Stimulated activated CD4-positive, alpha-beta T cell treated with anti-CD3 and anti-CD28 coated beads, Interleukin-1b, Interleukin-23, amount 100 ng/mL, for 24 hours (primary cell): ENCODE results near the gene HAO1.

Source experiments
- DNase-seq, 4 experiments: peaks; one replicate each; pipeline ENCODE4 v3.0.0-alpha.2; 2020; ENCODE audit warnings: low read depth in 4 of 4, low spot score in 1 of 4

Gene HAO1

DNA sequence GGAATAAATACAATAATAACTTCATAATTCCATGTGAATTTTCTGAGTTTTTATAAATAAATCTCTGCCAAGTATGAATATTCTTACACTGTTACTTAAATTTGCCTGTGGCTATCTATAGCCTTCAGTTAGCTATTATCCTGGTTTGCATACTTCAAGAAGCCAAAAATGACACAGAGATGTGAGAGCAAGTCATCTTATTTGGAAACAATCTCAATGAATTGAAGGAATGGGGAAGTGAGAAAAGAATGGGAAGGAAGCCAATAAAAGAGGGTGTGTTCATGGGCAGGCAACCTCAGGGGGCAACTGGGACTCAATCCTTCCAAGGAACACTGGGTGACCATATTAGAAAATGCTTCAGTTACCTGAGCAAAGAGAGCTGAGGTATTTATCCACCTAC lies 9.9 kb downstream of the HAO1 start:
- DNase-seq: no peak

DNA sequence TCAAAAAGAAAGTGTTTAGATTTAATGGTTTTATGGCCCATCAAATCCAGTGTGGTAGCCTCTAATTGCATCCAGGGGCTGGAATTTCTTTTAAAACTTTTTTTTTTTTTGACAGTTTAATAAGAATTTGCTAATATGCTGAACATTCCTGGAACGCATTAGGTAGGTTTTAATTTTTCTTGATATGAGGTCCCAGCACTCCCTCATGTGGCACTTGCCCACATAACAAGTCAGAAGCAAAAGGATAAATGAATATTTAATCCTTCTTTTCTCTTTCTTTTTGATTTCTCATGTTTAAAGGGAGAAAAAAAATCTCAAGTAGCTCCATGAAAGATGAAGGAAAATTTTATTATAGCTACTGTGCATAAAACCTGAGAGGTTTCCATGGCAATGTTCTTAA lies 13.5 kb downstream of the HAO1 start:
- DNase-seq: no peak

DNA sequence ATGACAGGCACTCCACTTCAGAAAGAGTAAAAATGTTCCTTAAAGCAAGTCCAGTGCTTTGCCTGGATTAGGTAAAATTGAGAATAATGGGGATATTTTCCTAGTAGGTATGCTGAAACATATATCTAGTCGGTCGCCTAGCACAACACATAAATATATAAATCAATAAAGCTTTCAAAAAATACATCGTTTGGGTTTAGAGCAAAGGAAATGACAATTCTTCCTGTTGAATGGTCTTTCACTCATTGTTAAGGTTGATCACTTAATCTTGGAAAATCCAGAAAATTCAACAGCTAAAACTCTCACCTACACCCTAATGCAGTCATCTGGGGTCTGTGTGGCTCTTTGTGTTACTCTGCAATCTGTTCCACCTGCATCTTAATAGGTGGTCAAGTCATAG lies 13.9 kb downstream of the HAO1 start:
- no peak for DNase-seq

DNA sequence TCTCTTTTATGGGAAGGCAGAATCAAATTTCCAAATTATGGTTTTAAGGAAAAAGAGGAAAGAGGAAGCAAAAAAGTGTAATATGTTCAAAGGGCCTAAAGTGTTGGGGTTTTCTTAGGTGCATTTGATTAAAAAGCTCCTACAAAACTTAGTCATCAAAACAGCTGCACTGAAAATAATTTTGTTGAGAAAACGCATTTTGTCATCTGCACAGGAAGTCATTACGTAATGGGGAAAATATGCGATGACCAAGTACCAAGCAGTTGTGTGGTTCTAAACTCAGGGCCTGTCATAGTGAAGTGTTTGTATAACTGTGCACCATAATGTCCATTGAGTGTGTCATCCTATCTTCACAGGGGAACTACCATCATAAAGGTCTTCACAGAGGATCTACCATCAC lies 15.6 kb downstream of the HAO1 start:
- no peak for DNase-seq

DNA sequence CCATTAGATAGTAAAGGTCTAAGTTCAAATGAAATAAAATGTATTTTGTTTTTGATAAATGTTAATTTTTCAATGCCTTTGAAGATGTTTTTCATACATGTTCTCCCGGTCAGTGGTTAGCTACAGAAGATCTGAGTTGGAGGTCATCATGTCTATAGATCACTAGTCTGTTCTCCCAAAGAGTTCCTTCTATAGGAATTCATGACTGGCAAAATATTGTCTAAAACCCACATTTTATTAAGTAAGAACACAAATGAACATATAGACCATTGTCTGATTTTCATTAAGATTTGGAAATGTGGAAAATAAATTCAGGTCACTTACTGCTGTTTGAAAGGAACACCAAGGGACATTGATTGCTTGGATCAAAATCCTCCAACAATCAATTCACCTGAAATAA lies 23.6 kb downstream of the HAO1 start:
- DNase-seq: no peak

DNA sequence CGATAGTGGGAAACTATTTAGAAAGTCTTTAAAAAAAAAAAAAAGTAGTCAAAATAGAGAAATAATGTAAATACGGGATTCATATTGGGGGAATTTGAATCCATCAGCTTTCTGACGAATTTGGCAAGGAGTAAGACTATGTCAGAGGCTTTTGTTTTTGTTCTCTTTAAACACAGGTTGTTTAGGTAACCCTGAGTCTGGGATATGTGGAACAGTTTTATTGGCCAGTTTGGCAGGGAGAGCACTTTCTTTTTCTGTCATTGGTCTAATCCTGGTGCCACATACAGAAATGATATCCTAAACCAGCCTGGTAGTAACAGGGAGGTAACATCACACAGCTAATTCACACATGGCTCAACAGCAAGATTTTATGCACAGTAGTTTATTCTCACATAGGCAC lies 27.7 kb downstream of the HAO1 start:
- DNase-seq: no peak

DNA sequence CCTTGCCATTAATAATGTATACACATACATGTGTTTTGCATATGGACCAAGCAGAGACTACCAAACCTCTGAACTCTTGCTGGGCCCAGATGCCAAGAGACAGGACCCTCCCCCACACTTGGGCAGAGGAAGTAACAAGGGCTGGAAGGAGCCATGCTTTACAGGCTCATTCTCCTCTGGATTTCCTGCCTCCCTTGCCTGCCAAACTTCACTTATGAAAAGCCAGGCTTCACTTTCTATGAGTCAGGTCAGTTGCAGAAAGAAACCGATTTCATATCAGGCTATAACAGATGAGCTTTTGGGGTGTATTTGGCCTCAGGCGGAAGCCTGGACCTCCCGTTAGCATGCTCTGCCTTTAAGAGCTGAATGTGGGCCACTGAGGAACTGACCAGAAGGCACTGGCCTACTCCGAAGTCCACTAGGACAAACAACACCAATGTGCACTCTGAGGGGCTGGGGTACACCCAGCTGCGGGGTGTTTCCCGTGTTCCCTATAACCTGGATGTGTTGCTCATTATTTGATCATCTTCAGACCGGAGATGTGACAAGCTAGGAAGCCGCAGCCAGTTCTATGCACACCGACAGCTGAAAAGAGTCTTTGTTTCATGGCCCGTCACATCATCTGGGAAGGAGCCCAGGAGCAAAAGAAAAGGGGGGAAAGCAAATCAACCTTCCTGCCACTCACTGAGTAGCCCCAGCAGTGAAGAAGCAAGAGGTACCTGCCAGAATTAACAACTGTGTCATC lies 28.5 kb downstream of the HAO1 start:
- no peak for DNase-seq

DNA sequence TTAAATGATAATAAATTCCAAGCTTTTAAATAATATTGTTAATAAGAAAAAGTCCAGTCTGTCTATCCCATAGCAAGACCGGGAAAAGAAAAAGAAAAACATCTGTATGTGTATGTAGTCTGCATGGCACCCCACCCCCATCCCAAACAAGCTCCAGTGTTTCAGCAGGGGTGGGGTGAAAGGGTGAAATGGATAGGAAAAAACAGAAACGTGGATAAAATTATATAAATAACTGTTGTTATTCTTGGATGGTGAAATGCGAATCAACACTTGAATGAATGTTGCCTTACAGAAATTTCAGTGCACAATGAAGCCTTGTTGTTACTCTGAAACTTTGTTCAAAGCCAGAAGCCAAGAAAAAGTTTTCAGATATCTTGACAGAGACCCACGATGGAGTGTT lies 31.4 kb downstream of the HAO1 start:
- DNase-seq: no peak

DNA sequence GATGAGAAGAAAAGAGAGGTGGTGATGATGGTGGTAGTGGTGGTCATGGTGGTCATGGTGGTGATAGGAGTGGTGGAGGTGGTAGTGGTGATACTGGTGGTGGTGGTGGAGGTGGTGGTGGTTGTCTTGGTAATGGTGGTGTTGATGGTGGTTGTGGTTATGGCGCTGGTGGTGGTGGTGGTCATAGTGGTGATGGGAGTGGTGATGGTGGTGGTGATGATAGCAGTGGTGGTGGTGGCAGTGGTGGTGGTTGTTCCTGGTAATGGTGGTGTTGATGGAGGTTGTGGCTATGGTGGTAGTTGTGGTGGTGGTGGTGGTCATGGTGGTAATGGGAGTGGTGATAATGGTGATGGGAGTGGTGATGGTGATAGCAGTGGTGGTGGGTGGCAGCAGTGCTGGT lies 36.8 kb downstream of the HAO1 start:
- DNase-seq: no peak

DNA sequence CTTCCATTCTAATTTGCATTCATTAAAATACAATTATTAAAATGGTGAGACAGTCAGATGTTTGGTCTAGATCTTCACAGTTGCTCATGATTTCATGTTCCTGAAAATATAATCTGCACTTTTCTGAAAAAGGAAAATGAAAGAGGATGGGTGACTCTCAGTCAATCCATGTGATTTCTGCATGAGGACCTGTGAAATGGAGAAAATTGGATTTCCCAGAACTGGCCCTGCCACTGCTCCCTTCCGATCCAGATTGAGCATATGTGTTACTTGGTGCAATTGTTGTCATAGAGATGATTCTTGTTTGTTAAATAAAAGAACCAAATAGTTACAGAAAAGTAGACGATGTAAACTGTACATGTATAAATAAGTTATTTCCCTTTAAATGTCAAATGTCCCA lies 37.4 kb downstream of the HAO1 start:
- no peak for DNase-seq

DNA sequence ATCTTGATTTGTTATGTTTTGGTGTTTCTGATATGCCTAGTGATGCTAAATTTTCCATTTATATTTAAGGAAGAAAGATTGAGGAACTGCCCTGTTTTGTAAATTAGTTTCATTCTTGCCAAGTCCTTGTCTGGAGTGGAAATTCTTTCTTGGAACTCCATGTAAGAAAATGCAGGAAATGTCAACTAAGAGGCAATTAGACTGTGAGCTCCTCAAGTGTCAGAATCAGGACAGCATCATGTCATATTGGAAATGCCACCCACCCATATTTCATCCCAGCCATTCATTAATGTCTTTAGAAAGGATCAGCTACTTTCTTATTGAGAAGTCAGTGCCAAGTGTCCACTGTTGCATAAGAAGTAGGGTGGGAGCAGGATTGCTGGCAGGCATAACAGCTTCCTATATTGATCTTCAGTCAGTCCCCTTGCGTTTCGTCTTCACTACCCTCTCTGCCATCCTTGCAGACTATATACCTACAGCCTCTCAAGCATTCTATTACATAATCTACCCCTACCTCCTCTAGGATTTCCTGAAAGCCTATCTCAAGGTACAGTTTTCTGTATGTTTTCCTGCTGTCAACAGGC lies 42.4 kb downstream of the HAO1 start:
- DNase-seq: no peak

DNA sequence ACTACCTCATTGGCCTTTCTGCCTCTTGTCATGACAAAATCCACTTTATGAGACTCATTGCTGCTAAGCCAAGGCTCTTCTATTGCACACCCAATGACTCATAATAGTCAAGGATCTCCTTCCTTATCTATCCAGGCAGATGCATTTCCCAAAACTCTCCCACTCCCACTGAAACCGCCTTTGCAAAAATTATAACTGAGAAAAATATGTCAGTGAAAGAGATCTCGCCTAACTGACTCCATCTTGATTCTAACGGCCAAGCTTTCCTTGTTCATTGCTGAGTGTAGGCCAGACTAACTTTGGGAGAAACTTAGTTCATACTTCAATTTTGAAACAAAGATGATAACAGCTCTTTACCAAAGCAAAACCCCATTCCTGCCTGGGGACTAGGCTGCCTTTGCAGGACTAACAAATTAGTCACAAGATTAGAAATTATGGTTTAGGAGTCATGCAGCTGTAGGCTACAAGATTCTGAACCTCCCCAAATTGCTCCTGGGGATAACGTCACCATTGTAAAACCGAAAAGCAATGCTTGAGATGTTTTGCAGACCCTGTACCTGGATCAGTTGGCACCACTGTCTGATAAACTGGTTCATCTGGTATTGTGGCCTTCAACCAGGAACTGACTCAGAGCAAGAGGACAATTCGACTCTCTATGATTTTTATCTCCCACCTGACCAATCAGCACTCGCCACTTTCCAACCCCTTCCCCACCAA lies 47.1 kb downstream of the HAO1 start:
- no peak for DNase-seq

DNA sequence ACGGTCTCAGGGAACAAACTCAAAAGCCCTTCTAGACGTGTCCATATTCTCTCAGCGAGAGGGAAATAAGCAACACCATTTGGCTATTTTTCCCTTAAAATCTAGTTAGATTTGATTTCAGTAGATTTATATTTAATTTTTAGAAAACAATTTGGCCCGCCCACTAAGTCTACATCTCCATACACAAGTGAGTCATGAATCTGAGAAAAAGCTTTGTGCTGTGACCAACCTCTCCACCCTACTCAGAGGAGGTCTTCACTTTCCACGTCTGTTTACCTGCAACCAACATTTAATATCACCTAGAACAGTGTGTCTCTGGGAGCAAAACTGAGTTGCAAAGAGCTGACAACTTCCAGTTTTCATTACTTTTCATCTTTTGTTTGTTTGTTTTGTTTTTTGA lies 48.6 kb downstream of the HAO1 start:
- no peak for DNase-seq

DNA sequence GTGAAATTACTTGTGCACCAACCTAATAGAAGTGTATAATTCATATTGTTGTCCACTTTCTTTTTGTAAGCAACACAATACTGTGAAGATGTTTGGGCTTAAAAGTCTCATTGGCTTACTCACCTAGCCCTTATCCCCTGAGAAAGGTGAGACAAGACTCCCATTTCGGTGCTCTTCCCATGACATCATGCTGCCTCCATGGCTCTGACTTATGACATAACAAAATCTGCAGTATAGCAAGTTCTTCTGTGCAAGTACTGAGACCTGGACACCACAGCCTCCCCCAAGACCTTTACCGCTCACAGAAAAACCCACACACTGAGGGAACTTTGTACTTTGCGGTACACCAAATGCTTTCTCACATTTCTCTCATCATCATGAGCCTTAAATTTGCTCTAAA lies 50.5 kb downstream of the HAO1 start:
- no peak for DNase-seq

DNA sequence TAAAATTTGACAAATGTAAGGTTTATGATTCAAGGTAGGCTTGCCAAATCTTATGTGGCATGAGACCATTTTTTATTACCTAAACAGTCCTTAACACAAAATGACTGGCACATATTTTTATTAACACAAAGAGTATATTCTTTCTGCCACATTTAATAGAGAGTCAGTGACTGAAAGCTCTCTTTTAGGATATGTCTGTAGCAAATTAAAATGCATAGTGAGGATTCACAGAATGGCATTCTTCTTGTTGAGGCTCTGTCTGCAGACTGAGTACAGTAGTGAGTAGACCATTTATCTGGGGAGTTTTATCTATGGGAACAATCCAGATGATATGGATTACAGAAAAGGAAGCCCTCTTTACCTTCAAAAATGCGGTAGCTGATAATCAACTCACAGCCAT lies 56.5 kb downstream of the HAO1 start:
- no peak for DNase-seq

DNA sequence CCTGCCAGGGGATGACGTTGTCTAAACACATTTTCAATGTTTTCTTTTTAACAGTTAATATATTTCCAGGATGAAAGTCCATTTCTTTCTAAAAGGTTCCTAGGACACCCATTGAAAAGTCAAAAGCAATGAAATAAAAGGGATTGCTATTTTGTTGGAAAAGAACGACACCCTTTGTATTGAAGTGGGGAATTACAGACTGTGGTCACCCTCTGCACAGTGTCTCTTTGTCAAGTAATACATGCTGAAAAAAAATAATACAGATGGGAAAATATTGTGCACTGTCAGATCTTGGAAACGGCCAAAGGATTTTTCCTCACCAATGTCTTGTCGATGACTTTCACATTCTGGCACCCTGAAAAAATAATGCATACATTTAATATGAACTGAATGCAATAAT lies 56.9 kb downstream of the HAO1 start:
- no peak for DNase-seq

DNA sequence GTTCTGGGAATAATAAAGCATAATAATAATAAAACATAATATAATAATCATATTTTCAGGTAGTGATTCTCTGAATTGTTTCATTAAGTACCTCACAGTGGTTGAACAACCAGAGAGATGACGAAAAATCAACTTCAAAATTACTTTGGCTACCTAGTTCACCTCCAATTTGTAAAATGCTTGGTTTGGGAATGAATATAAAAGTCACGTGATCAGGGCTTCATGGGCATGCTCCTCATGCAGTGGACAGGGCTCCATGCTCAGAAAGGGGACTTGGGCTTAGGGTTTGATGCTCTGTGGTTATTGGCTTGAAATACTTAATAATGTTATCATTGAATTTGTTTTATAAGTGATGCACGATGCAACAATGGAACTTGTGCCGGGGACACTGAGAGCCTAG lies 58.2 kb downstream of the HAO1 start:
- no peak for DNase-seq

DNA sequence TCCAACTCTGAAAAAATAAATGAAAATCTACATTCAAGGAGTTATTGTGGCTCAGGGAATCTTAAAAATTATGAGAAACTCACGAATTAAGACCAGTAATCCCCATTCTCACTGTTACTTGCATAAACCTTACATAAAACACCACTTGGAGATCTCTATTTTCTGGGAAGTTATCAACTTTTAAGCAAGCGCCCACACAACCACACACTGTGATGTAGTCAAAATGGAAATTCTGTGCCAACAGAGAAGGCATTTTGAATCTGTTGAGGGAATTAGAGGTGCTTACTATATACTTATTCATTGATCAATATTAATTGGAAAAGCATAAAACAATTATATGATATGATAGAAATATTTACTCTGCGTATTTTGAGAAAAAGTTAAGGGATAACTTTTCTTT lies 58.7 kb downstream of the HAO1 start:
- no peak for DNase-seq

DNA sequence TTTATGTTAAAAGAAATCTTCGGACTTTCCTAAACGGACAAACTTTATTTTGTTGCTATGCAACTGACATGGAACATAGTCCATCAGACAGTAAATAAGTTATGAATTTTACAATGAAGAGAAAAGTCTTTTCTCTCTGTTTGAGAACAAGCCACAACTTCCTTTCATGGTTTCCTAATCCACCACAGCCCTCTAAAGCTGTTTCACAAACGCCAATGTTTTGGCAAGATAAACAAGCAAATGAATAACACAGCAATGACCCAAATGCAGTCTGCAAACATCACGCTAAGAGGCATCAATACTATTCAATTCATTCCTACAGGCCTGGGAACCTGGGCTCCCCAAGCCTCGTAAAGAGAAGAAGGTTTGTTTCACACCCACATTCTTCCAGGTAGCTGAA lies 60.4 kb downstream of the HAO1 start:
- DNase-seq: no peak

DNA sequence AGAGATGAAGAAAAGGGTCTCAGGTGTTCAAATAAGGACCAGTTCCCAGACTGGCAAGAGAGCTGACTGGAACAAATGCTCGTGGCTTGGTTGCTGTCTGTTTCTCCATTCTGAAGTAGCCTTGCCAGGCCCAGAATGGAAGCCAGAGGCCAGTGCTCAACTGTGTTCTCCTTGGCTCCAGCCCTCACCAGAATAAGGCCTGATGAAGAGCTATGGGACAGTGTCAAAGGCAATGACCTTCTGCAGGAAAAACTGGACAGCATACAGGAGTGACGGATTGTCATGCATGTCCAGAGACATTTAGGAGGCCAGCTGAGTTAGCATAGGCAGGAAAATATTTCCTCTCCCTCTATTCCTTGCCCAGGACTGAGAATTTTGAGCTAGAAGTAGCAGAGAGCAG lies 72.2 kb downstream of the HAO1 start:
- no peak for DNase-seq

DNA sequence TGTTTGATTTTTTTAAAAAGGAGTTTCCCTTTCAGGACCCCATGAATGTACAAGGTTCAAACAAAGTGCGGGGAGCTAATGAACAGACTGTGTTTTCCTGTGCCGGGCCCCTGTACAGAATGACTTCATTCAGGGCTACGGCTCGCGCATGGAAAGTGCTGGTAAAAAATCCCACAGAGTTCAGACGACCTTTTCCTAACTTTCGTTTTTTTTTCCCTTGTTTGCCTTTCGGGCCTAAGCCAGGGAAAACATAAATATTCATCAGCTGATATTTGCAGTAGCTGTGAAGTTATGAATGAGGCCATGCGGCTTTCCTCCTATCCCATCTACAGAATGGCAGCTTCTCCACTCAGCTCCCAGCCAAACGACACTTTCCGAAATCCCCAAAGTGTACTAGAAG lies 74.0 kb downstream of the HAO1 start:
- DNase-seq: no peak

DNA sequence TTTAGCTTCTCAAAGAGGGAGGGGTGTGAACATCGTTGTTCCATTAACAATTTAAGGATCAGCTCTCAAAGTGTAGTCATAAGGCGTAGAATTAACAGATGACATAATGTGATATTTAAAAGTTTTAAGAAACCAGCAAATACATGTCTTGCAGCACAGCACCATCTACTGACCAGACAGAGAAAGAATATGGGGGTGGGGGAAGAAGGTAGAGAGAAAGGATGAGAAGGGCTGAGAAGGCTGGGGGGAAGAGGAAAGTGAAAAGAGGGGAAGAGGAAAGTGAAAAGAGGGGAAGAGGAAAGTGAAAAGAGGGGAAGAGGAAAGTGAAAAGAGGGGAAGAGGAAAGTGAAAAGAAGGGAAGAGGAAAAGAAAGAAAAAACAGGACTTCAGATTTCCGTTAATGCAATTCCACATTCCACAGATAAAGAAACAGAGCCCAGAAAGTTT lies 80.9 kb downstream of the HAO1 start:
- no peak for DNase-seq
